Memory B cell (primary cell): ENCODE results near the gene DUSP9.

ENCODE experiments used
- ATAC-seq: fragments of 150-1000 bp; cut with Tn5 transposase; 2 replicates; pipeline ENCODE4 v1.10.0; 2021; ENCODE audit warnings: low read depth, mild to moderate bottlenecking, moderate library complexity
- DNase-seq, 2 donors: peaks; one replicate each; pipeline ENCODE4 v3.0.0; 2022; ENCODE audit warnings: low spot score in 2 of 2
- H3K27ac Mint-ChIP-seq: one replicate; pipeline ENCODE4 v1.8.0; 2022; ENCODE audit warnings: mild to moderate bottlenecking, moderate library complexity, mixed read lengths
- H3K27me3 Mint-ChIP-seq: one replicate; pipeline ENCODE4 v1.8.0; 2022; ENCODE audit warnings: mixed read lengths
- H3K36me3 Mint-ChIP-seq: one replicate; pipeline ENCODE4 v1.8.0; 2022; ENCODE audit warnings: mild to moderate bottlenecking, mixed read lengths
- H3K4me1 Mint-ChIP-seq: one replicate; pipeline ENCODE4 v1.8.0; 2022; ENCODE audit warnings: mixed read lengths
- H3K4me3 Mint-ChIP-seq: one replicate; pipeline ENCODE4 v1.8.0; 2022; ENCODE audit warnings: mild to moderate bottlenecking, moderate library complexity, mixed read lengths
- H3K9me3 Mint-ChIP-seq: one replicate; pipeline ENCODE4 v1.8.0; 2022; ENCODE audit warnings: mixed read lengths

The DUSP9 gene

DNA sequence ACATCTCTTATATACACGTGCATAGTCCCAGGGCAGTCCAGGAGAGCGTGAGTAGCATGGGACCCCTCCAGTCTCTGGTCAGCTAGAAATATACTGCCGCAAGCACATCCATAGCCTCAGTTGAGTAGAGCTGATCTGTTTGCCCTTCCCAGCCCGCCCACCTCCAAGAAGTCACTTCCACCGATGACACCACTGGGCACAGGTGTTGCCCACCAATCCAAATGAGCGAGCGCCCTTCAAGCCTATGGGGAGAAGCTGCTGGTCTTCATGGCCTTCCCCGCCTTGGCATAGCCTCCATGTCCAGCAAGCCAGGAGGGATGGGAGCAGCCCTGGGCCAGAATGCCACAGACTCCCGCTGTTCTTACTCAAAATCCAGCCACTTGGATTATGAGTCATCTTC lies 10.2 kb downstream of the DUSP9 start:
- no peak for DNase-seq
- H3K9me3 Mint-ChIP-seq: no peaks in the 10 kb centered on the region
- no peak overlapping the region for H3K4me3 Mint-ChIP-seq
- H3K4me1 Mint-ChIP-seq: no peaks in the 10 kb centered on the region
- ATAC-seq: no peak
- H3K27me3 Mint-ChIP-seq: no peaks in the 10 kb centered on the region
- peaks cover 1% of the 10 kb centered on the region for H3K36me3 Mint-ChIP-seq
- no peak overlapping the region for H3K27ac Mint-ChIP-seq

GRCh38 chrX:153659268-153659667 lies 12.3 kb downstream of the DUSP9 start:
- H3K4me3 Mint-ChIP-seq: no peak overlapping the region
- no peaks in the 10 kb centered on the region for H3K4me1 Mint-ChIP-seq
- ATAC-seq: no peak
- H3K36me3 Mint-ChIP-seq: peaks cover 1% of the 10 kb centered on the region
- no peaks in the 10 kb centered on the region for H3K9me3 Mint-ChIP-seq
- no peak for DNase-seq
- H3K27me3 Mint-ChIP-seq: peaks cover 2% of the 10 kb centered on the region
- H3K27ac Mint-ChIP-seq: no peak overlapping the region

- ATAC-seq (no peak), DNase-seq (peak in 1 of 2 donors; percentile 49)
- H3K27me3 Mint-ChIP-seq: peaks cover 7% of the 10 kb centered on the region
- no peaks in the 10 kb centered on the region for H3K9me3 Mint-ChIP-seq
- H3K36me3 Mint-ChIP-seq: no peaks in the 10 kb centered on the region
- H3K27ac Mint-ChIP-seq: no peak overlapping the region
- H3K4me1 Mint-ChIP-seq: peaks cover 2% of the 10 kb centered on the region
- H3K4me3 Mint-ChIP-seq: peak overlapping the region; percentile 34
These were observed 15.3 kb downstream of the DUSP9 start for GRCh38 chrX:153662266-153662665.

- H3K4me1 Mint-ChIP-seq: peaks cover 10% of the 10 kb centered on the region
- no peak overlapping the region for H3K27ac Mint-ChIP-seq
- ATAC-seq (no peak), DNase-seq (no peak)
- peaks cover 10% of the 10 kb centered on the region for H3K27me3 Mint-ChIP-seq
- no peaks in the 10 kb centered on the region for H3K36me3 Mint-ChIP-seq
- no peak overlapping the region for H3K4me3 Mint-ChIP-seq
- H3K9me3 Mint-ChIP-seq: no peaks in the 10 kb centered on the region
These were observed 18.8 kb downstream of the DUSP9 start for GRCh38 chrX:153665726-153666306.

GRCh38 chrX:153667281-153667955 lies 20.4 kb downstream of the DUSP9 start:
- ATAC-seq (peak; percentile 8), DNase-seq (no peak)
- Mint-ChIP-seq H3K4me1 (peaks cover 10% of the 10 kb centered on the region), H3K9me3 (no peaks in the 10 kb centered on the region), H3K27me3 (peaks cover 10% of the 10 kb centered on the region), H3K27ac (peak overlapping the region; percentile 28), H3K4me3 (peak overlapping the region; percentile 81), H3K36me3 (no peaks in the 10 kb centered on the region)

DNA sequence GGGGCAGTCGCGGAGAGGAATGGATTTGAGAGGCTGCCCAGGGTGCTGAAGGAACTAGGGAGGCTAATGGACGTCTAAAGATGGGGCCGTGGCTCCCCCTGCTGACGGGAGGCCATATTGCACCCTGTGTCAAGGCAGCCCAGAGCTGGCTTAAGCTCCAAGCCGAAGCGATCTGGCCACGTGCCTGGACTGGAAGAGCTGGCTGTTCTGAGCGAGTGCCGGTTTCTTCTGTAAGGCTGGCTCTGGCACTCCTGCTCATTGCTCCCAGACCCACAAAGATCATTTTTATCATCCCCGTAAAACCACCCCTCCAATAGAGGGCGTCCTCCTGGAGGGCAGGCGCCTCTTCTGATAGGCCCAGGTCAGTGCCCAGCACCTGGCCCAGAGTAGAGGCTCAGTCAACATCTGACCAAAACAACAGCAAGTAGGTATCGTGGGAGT lies 21.0 kb downstream of the DUSP9 start:
- Mint-ChIP-seq H3K4me3 (peak overlapping the region; percentile 81), H3K9me3 (no peaks in the 10 kb centered on the region), H3K27me3 (peaks cover 12% of the 10 kb centered on the region), H3K27ac (peak overlapping the region; percentile 28), H3K4me1 (peaks cover 12% of the 10 kb centered on the region), H3K36me3 (no peaks in the 10 kb centered on the region)
- DNase-seq (peak; percentile 67 to 72), ATAC-seq (peak; percentile 87)

- DNase-seq: no peak
- Mint-ChIP-seq H3K4me1 (peaks cover 12% of the 10 kb centered on the region), H3K27ac (no peak overlapping the region)
These were observed 21.6 kb downstream of the DUSP9 start for GRCh38 chrX:153668423-153669173.

DNA sequence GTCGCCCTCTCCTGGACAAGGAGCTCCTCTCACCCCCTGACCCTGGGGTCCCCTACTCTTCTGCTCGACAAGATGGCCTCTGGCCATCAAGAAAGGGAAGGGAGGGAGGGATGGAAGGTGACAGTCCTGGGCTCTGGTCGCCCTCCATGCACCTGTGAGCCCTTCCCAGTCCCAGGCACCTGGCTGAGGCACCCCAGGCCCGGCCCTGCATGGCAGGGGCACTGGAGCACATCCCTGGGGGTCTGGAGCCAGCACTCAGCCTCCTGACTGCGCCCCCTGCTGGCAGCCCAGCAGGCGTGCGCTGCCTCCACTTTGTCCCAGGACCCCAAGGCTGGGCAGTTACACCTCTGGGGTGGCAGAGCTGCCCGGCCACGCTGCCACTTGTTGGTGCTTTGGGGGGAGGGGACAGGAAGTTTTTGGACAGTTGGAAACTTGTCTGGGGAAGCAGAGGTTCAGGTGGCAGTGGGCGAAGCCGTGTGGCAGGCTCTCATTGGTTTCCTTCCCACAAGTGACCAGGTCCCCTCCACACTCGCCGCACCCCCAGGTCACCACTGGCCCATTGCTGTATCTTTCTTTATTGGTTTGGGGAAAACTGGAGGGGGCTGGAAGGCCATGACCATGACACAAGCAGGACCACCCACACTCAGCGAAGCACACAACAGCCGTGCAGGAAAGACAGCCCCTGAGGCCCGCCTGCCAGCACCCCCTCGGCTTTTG lies 22.3 kb downstream of the DUSP9 start:
- Mint-ChIP-seq H3K36me3 (peaks cover 1% of the 10 kb centered on the region), H3K4me1 (peaks cover 15% of the 10 kb centered on the region), H3K27me3 (peaks cover 18% of the 10 kb centered on the region), H3K27ac (no peak overlapping the region), H3K4me3 (no peak overlapping the region), H3K9me3 (no peaks in the 10 kb centered on the region)
- peak; percentile 52 for ATAC-seq
- no peak for DNase-seq

More at GRCh38 chrX:153668423-153669173, 21.6 kb downstream of the DUSP9 start:
- peaks cover 1% of the 10 kb centered on the region for H3K36me3 Mint-ChIP-seq
- H3K9me3 Mint-ChIP-seq: no peaks in the 10 kb centered on the region
- H3K27me3 Mint-ChIP-seq: peaks cover 14% of the 10 kb centered on the region
- ATAC-seq: no peak
- H3K4me3 Mint-ChIP-seq: no peak overlapping the region

DNA sequence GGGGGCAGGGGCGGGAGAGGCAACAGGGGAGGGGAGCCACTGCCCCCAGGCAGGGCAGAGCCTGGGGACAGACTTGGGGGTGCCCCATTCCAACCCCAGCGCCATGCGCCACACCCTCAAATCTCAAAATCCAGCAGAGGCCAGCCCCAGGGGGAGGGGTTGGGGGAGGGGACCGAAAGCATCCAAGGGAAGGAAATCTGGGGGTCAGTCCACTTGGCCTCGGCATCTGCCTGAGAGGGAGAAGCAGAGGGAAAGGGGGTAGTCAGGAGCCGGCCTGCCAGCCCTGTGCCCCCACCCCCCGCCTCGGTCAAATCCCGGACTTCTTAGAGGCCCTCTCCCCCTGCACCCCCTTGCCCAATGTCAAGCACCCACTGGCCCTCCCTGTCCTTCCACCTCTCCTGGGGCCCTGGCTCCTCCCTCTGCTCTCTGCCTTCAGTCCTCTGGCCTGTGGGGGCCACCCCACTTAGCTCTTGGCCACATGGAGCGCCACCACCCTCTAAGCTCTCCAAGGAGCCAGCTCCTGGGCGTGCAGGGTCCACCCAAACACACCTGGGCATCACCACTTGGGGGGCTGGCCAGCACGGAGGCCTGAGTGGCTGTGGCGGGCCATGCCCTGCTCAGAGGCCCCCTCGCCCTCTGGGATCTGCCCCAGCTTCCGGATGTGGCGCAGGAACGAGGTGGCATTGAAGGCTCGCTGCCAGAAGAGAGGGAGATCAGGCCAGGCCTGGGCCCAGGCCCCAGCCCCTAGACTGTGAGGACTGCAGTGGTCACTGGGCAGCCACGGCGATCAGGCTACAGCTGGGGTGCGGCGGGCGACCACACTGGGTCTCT lies 23.1 kb downstream of the DUSP9 start:
- Mint-ChIP-seq H3K27ac (no peak overlapping the region), H3K9me3 (no peaks in the 10 kb centered on the region), H3K27me3 (peaks cover 20% of the 10 kb centered on the region), H3K36me3 (peaks cover 1% of the 10 kb centered on the region), H3K4me3 (no peak overlapping the region), H3K4me1 (peaks cover 15% of the 10 kb centered on the region)
- ATAC-seq (no peak), DNase-seq (no peak)

DNA sequence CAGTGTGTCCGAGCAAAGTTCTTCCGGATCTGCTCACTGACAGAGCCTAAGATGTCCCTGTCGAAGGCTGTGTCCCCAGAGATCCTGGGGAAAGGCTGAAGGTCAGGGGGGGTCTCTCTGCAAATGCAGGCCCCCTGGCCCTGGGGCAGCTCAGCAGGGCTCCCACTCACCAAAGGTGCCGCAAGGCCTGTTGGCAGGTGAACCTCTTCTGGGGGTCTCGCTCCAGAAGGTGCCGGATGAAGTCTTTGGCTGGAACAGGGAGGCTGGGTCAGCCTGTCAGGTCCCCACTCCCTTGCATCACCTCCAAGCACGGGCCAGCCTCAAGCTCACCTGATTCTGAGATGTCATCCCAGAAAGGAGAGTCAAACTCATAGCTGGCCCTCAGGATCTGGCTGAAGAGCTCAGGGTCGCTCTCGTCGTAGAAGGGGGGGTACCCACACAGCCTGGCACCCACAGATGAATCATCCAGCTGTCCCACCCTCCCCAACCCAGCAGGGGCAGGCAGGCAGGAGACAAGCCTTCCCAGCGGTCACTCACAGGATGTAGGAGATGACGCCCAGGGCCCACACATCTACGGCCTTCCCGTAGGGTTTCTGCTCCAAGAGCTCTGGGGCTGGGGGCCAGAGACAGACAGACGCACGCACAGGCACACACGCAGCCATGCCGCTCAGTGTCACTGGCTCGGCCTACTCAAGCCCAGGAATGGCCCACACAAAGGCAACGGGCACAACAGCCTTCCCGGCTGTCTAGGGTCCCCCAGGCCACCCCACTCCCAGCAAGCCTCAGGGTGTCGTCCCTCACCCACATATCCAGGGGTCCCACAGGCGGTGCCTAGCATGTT lies 24.0 kb downstream of the DUSP9 start:
- DNase-seq (no peak), ATAC-seq (no peak)
- no peaks in the 10 kb centered on the region for H3K9me3 Mint-ChIP-seq
- H3K27ac Mint-ChIP-seq: no peak overlapping the region
- peaks cover 1% of the 10 kb centered on the region for H3K36me3 Mint-ChIP-seq
- peaks cover 15% of the 10 kb centered on the region for H3K4me1 Mint-ChIP-seq
- peaks cover 17% of the 10 kb centered on the region for H3K27me3 Mint-ChIP-seq
- no peak overlapping the region for H3K4me3 Mint-ChIP-seq

GRCh38 chrX:153671589-153672530 lies 24.9 kb downstream of the DUSP9 start:
- H3K27ac Mint-ChIP-seq: no peak overlapping the region
- H3K4me3 Mint-ChIP-seq: peak overlapping the region; percentile 58
- no peak for ATAC-seq
- H3K27me3 Mint-ChIP-seq: peaks cover 15% of the 10 kb centered on the region
- no peaks in the 10 kb centered on the region for H3K9me3 Mint-ChIP-seq
- no peak for DNase-seq
- H3K4me1 Mint-ChIP-seq: peaks cover 15% of the 10 kb centered on the region
- H3K36me3 Mint-ChIP-seq: peaks cover 1% of the 10 kb centered on the region
